Adipose tissue (tissue), 3 donors: ENCODE measurements around the gene SYT1. TPM values are rescaled to one million over a fixed set of nuclear protein-coding genes. Genes with fewer than 3 reads are reported as not detected.

Source experiments
- H3K27ac ChIP-seq: one replicate; pipeline ENCODE4 v1.5.1; 2013; ENCODE audit warnings: low read depth, low read length
- WGBS, 3 donors: extraction: QIAGEN DNeasy Blood & Tissue Kit; methylation state at CpG; one replicate each; pipeline ENCODE4 v1.1.7; 2013; 5-methylcytosine and 5-hydroxymethylcytosine counted together
- polyA plus RNA-seq, 3 donors: library from polyadenylated mRNA; stranded (reverse); fragments of 200-250 nt; gene quantifications; one replicate each; pipeline ENCODE4 v1.2.3, GENCODE V29; 2013
- donor health status: healthy with polysubstance abuse.
- donor health status: Bipolar disorder and iron deficiency.
- donor health status: healthy.

Gene SYT1
- polyA plus RNA-seq, 3 donors, result 0.10 to 0.59 (median 0.22) TPM

GRCh38 chr12:79381248-79382208 is 517.0 kb downstream of the SYT1 start:
- H3K27ac ChIP-seq, result no peak overlapping the region
- 34 to 70% (median 63%) methylated on average over 11 of the region's 11 CpGs for WGBS, 3 donors

- WGBS, 3 donors, result 68 to 79% (median 76%) methylated on average over 4 of the region's 4 CpGs
- H3K27ac ChIP-seq, result no peak overlapping the region
These were observed 520.0 kb downstream of the SYT1 start for GRCh38 chr12:79384551-79384950.

GRCh38 chr12:79388011-79388410 is 523.4 kb downstream of the SYT1 start:
- 51 to 87% (median 81%) methylated on average over 1 of the region's 1 CpG for WGBS, 3 donors
- no peak overlapping the region for H3K27ac ChIP-seq

GRCh38 chr12:79393842-79394241 is 529.3 kb downstream of the SYT1 start:
- 83 to 90% (median 88%) methylated on average over 2 of the region's 2 CpGs for WGBS, 3 donors
- no peak overlapping the region for H3K27ac ChIP-seq

GRCh38 chr12:79397609-79398008 is 533.0 kb downstream of the SYT1 start:
- WGBS, 3 donors, result 84 to 86% (median 85%) methylated on average over 2 of the region's 2 CpGs
- no peak overlapping the region for H3K27ac ChIP-seq

GRCh38 chr12:79400481-79400880 is 535.9 kb downstream of the SYT1 start:
- WGBS, 3 donors, result 68 to 91% (median 80%) methylated on average over 3 of the region's 3 CpGs

DNA sequence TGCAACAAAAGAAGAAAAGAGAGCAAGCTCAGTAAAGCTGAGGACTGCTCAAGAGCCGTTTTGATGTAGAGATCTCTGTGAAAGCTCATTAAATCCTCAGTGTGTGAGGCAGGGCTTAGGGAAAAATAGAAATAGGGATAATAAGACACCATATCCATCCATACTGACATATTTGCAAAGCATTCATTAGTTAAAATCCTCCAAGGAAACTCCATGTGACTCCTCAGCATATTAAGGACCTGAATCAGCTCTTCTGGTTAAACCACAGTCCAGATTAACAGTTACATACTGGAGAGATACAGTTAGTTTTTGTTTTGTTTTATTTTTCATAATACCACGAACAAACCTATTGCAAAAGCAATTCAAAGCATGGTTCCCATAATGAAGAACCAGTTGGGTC is 538.0 kb downstream of the SYT1 start:
- 70 to 79% (median 77%) methylated on average over 2 of the region's 2 CpGs for WGBS, 3 donors
- H3K27ac ChIP-seq, result no peak overlapping the region

More at GRCh38 chr12:79400481-79400880, 535.9 kb downstream of the SYT1 start:
- no peak overlapping the region for H3K27ac ChIP-seq

GRCh38 chr12:79406993-79407392 is 542.4 kb downstream of the SYT1 start:
- H3K27ac ChIP-seq, result no peak overlapping the region
- WGBS, 3 donors, result 78 to 92% (median 85%) methylated on average over 1 of the region's 1 CpG

DNA sequence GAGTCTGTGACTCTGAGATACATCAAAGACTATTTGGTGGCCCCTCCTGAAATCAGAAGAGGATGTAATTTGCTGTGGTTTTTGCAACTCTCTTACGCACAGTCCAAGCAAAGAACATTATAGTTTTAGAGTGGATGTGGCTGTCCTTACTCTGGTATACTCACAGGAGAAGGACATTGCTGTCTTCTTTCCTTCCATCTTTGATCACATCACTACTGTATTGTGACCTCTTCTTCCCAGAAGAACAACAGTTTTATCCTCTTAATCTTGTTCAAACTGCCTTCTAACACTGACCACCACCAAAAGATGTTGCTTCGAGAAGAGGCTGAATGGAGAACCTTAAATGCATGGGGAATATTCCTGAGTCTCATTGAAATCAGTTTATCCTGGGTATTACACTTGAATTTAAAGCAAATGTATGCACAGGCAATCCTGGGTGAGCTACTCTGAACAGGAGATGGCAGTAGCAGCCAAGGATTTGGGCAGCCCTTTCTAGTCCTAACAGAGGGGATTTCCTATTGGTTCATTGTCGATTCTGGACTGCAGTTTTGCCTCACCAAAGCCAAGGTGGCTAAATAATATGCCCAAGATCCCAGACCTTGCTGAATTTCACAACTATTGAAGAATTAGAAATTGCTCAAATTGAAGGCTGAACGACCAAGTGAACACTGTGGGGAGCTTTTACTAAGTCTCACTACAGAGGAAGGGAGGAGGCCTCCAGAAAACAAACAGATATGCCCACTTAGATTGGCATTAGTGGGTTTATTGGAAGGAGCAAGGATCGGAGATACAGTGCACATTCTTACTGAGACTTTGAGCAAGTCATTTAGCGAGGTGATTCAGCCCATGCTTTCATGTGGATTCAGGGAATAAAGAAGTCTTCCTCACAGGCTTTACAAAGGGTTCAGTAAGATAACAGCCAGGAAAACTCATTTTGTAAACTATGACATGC is 543.4 kb downstream of the SYT1 start:
- WGBS, 3 donors, result 57 to 68% (median 59%) methylated on average over 6 of the region's 6 CpGs
- no peak overlapping the region for H3K27ac ChIP-seq

DNA sequence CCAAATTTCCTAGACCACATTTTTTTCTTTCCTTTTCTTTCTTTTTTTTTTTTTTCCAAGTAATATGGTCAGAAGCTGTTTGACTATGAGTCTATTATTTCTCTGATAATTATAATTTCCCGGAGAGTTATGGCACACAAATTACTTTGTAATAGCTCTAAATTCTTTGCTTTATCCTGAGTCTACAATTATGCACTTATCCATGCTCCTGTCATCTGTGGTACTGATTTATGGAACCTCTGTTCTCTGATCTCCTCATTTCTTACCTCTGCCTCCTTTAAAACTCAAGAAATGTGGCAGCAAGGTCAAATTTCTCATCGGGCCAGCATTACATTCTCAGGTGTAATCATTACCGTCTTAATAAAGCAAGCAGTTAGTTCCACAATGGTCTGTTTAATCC is 544.1 kb downstream of the SYT1 start:
- WGBS, 3 donors, result 58 to 75% (median 73%) methylated on average over 3 of the region's 3 CpGs
- H3K27ac ChIP-seq, result no peak overlapping the region

DNA sequence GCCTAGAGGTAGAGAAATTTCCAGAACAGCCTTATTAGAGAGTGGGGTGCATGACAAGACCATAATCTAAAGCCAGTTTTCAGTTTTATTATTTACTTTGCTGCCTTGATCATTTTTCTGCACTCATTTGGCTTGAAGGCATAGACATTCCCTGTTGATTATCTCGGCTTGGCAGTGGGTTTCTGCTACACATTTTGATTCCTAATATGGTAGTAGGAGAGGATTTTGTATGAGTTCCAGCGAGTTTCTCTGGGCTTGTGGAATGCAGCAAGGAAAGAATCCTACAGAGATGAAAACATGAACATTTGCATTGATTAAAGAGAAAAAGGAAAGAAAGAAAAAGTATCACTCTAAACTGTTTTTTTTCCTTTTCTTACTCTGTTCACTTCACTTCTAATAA is 545.0 kb downstream of the SYT1 start:
- no peak overlapping the region for H3K27ac ChIP-seq
- 42 to 64% (median 44%) methylated on average over 2 of the region's 2 CpGs for WGBS, 3 donors

DNA sequence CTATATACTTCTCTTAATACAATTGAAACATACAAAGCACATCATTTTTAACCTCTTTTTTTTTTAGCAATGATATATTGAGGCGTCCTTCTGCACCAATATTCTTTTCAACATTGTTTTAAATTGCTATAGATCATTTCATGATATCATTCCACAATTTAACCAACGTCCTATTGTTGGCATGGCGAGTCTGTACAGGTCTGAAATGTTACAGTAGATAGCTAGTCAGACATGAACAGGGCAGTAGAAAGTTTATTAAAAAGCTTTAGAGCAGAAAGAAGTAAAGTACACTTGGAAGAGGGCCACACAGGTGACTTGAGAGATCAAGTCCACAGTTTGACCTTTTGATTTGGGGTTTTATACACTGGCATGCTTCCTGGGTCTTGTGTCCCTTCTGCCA is 547.2 kb downstream of the SYT1 start:
- H3K27ac ChIP-seq, result no peak overlapping the region
- 81 to 87% (median 87%) methylated on average over 3 of the region's 3 CpGs for WGBS, 3 donors

- no peak overlapping the region for H3K27ac ChIP-seq
These were observed 549.2 kb downstream of the SYT1 start for GRCh38 chr12:79413796-79414195.

- H3K27ac ChIP-seq, result no peak overlapping the region
- WGBS, 3 donors, result 87 to 93% (median 87%) methylated on average over 2 of the region's 2 CpGs
These were observed 549.7 kb downstream of the SYT1 start for GRCh38 chr12:79414252-79414651.

GRCh38 chr12:79415321-79415720 is 550.7 kb downstream of the SYT1 start:
- WGBS, 3 donors, result 28 to 76% (median 73%) methylated on average over 2 of the region's 2 CpGs
- H3K27ac ChIP-seq, result no peak overlapping the region

DNA sequence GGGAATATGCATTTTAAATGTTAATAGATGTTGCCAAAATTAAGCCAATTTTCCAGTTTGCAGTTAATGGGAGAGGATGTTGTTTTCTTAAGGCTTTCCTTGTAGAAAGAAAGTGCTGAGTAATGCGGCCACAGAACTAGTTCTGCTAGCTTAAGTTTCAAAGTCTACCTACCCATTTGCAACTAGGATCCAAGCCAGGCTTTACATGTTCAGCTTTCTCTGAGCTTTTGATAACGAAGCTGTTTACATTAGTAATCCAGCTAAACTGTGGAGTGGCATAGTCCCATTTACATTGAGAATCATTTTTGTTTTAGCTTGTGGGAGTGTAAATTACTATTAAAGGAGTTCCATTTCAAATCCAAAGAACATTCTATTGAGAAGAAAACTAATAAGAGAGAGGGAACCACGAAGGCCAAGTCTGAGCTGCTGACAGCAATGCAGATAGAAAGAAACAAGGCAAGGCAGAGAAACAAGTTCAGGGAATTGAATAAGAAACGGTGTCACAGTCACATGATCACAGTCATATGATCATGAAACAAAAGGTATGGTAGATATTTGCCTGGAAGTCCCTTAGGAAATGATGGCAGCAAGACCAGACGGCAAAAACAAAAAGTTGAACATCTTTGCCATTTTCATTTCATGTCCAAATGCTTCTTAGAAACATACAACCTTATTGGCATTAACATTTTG is 551.3 kb downstream of the SYT1 start:
- no peak overlapping the region for H3K27ac ChIP-seq
- WGBS, 3 donors, result 44 to 70% (median 69%) methylated on average over 5 of the region's 5 CpGs

GRCh38 chr12:79420146-79420618 is 555.6 kb downstream of the SYT1 start:
- H3K27ac ChIP-seq, result no peak overlapping the region

GRCh38 chr12:79421236-79421740 is 556.7 kb downstream of the SYT1 start:
- no peak overlapping the region for H3K27ac ChIP-seq
- 86 to 88% (median 86%) methylated on average over 1 of the region's 1 CpG for WGBS, 3 donors
